H1 (cell line): Measurements from ENCODE around the gene RER1. TPM values are rescaled to one million over a fixed set of nuclear protein-coding genes. Genes with fewer than 3 reads are reported as not detected.

Experiments
- CBX5 ChIP-seq: fragments of 300-800, 300-1000 bp; sonication (generic); IDR thresholded peaks from 2 replicates; pipeline ENCODE4 v1.7.1; 2016; ENCODE audit warnings: antibody characterized with exemption, low read length, low read depth
- CREB1 ChIP-seq: IDR thresholded peaks from 2 replicates; pipeline ENCODE4 v1.6.1; 2012; ENCODE audit warnings: inconsistent platforms
- CTBP2 ChIP-seq: IDR thresholded peaks from 2 replicates; pipeline ENCODE4 v1.7.0; 2011; ENCODE audit warnings: borderline replicate concordance, mild to moderate bottlenecking, moderate library complexity, mixed read lengths, low read length; ENCODE audit not compliant: insufficient read depth, insufficient read length
- EGR1 ChIP-seq: IDR thresholded peaks from 2 replicates; pipeline ENCODE4 v1.6.1; 2011; ENCODE audit warnings: low read depth, low read length, borderline replicate concordance
- HDAC6 ChIP-seq: IDR thresholded peaks from one replicate; pipeline ENCODE4 v1.7.1; 2012; ENCODE audit warnings: low read depth, mild to moderate bottlenecking, inconsistent platforms, low read length, moderate library complexity
- SAP30 ChIP-seq: fragments of 300-600 bp; sonication (generic); IDR thresholded peaks from 2 replicates; pipeline ENCODE4 v1.7.1; 2012; ENCODE audit warnings: low read length, moderate library complexity, mild to moderate bottlenecking, inconsistent platforms; ENCODE audit not compliant: insufficient read depth, insufficient replicate concordance
- SIX5 ChIP-seq: IDR thresholded peaks from 2 replicates; pipeline ENCODE4 v1.6.1; 2011; ENCODE audit warnings: mild to moderate bottlenecking, low read depth, low read length
- SP2 ChIP-seq: IDR thresholded peaks from 2 replicates; pipeline ENCODE4 v1.6.1; 2012; ENCODE audit warnings: mild to moderate bottlenecking, low read length, inconsistent platforms
- SP4 ChIP-seq: IDR thresholded peaks from 2 replicates; pipeline ENCODE4 v1.6.1; 2012; ENCODE audit warnings: low read length, inconsistent platforms
- TBP ChIP-seq: IDR thresholded peaks from 2 replicates; pipeline ENCODE4 v1.6.1; 2011; ENCODE audit warnings: low read depth, low read length, improper control_type of control experiment
- ZNF274 ChIP-seq: IDR thresholded peaks from 2 replicates; pipeline ENCODE4 v1.7.0; 2012; ENCODE audit warnings: low read length, borderline replicate concordance; ENCODE audit errors: extremely low read depth
- polyA plus RNA-seq, 7 experiments: library from polyadenylated mRNA; depleted of rRNA in 3 of 7; stranded (reverse) in 5 of 7; unstranded in 2 of 7; fragments of >200 nt in 5 of 7; fragments of 200-250 nt in 2 of 7; gene quantifications; 1 replicate in 5 of 7; 2 replicates in 1 of 7; 4 replicates in 1 of 7; pipeline versions ENCODE4 v1.2.1 to v1.2.3, GENCODE V29; 2011 to 2013; ENCODE audit warnings: missing spikeins in 2 of 7, mixed read lengths in 2 of 7
- total RNA-seq: library from RNA; stranded (reverse); fragmentation: NEBNext Ultra II Directional; extraction: Animal tissue kit (Norgen Biotek cat#: 25700); gene quantifications from 2 replicates; pipeline ENCODE4 v1.2.1, GENCODE V29; 2021
- TF ChIP-seq, protein P1 (sequence below): fragments of 300-600 bp; sonication (generic); IDR thresholded peaks from 2 replicates; pipeline ENCODE4 v1.7.1; 2012; ENCODE audit warnings: low read length, moderate library complexity, mild to moderate bottlenecking, inconsistent platforms; ENCODE audit not compliant: insufficient replicate concordance

Gene RER1
- total and polyA plus RNA-seq, 2 of the 8 experiments (the other 6 are each of a cell fraction or from before 2014, with no cell fraction given) = 102 to 134 TPM

DNA sequence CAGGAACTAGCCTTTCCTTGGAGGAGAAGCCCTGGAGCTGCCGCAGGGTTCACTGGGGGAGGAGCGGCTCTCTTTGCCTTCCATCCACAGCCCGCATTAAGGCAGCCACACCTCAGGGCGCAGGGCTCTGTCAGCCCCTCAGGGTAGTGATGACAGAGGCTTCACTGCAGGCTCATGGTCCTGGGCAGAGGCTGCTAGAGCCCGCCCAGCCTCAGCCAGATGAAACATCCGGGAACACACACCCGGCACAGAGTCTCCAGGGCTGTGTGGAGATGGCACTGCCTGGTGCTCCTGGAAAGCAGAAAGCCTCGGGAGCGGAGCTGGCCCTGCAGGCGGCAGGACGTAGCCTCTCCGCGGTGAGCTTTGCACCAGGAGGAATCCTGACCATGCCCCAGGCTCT is 50.1 kb downstream of the RER1 start (continued):
- TF ChIP-seq, protein P1, sequence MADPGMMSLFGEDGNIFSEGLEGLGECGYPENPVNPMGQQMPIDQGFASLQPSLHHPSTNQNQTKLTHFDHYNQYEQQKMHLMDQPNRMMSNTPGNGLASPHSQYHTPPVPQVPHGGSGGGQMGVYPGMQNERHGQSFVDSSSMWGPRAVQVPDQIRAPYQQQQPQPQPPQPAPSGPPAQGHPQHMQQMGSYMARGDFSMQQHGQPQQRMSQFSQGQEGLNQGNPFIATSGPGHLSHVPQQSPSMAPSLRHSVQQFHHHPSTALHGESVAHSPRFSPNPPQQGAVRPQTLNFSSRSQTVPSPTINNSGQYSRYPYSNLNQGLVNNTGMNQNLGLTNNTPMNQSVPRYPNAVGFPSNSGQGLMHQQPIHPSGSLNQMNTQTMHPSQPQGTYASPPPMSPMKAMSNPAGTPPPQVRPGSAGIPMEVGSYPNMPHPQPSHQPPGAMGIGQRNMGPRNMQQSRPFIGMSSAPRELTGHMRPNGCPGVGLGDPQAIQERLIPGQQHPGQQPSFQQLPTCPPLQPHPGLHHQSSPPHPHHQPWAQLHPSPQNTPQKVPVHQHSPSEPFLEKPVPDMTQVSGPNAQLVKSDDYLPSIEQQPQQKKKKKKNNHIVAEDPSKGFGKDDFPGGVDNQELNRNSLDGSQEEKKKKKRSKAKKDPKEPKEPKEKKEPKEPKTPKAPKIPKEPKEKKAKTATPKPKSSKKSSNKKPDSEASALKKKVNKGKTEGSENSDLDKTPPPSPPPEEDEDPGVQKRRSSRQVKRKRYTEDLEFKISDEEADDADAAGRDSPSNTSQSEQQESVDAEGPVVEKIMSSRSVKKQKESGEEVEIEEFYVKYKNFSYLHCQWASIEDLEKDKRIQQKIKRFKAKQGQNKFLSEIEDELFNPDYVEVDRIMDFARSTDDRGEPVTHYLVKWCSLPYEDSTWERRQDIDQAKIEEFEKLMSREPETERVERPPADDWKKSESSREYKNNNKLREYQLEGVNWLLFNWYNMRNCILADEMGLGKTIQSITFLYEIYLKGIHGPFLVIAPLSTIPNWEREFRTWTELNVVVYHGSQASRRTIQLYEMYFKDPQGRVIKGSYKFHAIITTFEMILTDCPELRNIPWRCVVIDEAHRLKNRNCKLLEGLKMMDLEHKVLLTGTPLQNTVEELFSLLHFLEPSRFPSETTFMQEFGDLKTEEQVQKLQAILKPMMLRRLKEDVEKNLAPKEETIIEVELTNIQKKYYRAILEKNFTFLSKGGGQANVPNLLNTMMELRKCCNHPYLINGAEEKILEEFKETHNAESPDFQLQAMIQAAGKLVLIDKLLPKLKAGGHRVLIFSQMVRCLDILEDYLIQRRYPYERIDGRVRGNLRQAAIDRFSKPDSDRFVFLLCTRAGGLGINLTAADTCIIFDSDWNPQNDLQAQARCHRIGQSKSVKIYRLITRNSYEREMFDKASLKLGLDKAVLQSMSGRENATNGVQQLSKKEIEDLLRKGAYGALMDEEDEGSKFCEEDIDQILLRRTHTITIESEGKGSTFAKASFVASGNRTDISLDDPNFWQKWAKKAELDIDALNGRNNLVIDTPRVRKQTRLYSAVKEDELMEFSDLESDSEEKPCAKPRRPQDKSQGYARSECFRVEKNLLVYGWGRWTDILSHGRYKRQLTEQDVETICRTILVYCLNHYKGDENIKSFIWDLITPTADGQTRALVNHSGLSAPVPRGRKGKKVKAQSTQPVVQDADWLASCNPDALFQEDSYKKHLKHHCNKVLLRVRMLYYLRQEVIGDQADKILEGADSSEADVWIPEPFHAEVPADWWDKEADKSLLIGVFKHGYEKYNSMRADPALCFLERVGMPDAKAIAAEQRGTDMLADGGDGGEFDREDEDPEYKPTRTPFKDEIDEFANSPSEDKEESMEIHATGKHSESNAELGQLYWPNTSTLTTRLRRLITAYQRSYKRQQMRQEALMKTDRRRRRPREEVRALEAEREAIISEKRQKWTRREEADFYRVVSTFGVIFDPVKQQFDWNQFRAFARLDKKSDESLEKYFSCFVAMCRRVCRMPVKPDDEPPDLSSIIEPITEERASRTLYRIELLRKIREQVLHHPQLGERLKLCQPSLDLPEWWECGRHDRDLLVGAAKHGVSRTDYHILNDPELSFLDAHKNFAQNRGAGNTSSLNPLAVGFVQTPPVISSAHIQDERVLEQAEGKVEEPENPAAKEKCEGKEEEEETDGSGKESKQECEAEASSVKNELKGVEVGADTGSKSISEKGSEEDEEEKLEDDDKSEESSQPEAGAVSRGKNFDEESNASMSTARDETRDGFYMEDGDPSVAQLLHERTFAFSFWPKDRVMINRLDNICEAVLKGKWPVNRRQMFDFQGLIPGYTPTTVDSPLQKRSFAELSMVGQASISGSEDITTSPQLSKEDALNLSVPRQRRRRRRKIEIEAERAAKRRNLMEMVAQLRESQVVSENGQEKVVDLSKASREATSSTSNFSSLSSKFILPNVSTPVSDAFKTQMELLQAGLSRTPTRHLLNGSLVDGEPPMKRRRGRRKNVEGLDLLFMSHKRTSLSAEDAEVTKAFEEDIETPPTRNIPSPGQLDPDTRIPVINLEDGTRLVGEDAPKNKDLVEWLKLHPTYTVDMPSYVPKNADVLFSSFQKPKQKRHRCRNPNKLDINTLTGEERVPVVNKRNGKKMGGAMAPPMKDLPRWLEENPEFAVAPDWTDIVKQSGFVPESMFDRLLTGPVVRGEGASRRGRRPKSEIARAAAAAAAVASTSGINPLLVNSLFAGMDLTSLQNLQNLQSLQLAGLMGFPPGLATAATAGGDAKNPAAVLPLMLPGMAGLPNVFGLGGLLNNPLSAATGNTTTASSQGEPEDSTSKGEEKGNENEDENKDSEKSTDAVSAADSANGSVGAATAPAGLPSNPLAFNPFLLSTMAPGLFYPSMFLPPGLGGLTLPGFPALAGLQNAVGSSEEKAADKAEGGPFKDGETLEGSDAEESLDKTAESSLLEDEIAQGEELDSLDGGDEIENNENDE = no peak
- TF ChIP-seq CBX5 = no peak
- TF ChIP-seq ZNF274 = no peak
- TF ChIP-seq HDAC6 = no peak
- no peak for TF ChIP-seq CREB1
- TF ChIP-seq SP4 = no peak
- no peak for TF ChIP-seq SAP30
- TF ChIP-seq EGR1 = no peak
- TF ChIP-seq SP2 = no peak
- TF ChIP-seq CTBP2 = no peak
- no peak for TF ChIP-seq TBP
- no peak for TF ChIP-seq SIX5
